Esophagus squamous epithelium (tissue), 4 donors: ENCODE measurements around the gene HSPA1L.

Source experiments
- POLR2A ChIP-seq, 4 donors: fragments of 450-650 bp; IDR thresholded peaks; one replicate each; pipeline ENCODE4 v1.6.1; 2017; ENCODE audit warnings: antibody characterized with exemption in 4 of 4, mild to moderate bottlenecking in 4 of 4, moderate library complexity in 3 of 4
- TF ChIP-seq, protein P1 (sequence below), 6 experiments: fragments of 450-650 bp in 4 of 6; fragments of 200-600 bp in 2 of 6; sonication (generic) in 2 of 6; IDR thresholded peaks; one replicate each; pipeline ENCODE4 v1.5.1; 2016 to 2019; ENCODE audit warnings: antibody characterized with exemption in 6 of 6, mild to moderate bottlenecking in 4 of 6, moderate library complexity in 4 of 6

DNA sequence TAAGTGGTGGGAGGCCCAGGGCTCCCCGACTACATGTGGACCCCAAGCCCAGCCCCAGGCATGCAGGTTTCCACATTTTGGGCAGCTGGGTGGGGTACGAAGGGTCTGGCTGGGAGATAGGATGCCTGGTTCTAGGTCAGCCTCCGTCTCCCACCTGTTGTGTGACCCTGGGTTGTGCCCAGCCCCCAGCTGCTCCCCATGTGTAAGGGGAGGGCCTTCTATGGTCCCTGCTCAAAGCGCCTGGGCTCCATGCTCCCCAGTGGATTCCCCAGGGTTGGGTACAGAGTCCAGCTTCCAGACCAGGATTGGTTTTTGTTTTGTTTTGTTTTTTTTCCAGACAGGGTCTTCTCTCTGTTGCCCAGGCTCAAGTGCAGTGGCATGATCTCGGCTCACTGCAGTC, 36.9 kb downstream of the HSPA1L start:
- TF ChIP-seq, protein P1, sequence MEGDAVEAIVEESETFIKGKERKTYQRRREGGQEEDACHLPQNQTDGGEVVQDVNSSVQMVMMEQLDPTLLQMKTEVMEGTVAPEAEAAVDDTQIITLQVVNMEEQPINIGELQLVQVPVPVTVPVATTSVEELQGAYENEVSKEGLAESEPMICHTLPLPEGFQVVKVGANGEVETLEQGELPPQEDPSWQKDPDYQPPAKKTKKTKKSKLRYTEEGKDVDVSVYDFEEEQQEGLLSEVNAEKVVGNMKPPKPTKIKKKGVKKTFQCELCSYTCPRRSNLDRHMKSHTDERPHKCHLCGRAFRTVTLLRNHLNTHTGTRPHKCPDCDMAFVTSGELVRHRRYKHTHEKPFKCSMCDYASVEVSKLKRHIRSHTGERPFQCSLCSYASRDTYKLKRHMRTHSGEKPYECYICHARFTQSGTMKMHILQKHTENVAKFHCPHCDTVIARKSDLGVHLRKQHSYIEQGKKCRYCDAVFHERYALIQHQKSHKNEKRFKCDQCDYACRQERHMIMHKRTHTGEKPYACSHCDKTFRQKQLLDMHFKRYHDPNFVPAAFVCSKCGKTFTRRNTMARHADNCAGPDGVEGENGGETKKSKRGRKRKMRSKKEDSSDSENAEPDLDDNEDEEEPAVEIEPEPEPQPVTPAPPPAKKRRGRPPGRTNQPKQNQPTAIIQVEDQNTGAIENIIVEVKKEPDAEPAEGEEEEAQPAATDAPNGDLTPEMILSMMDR (IDR thresholded peaks at IDR 0.05), result no peak
- no peak for TF ChIP-seq POLR2A (IDR thresholded peaks at IDR 0.05)
